Parietal lobe (tissue), 1 donor: Measurements from ENCODE around the gene LIPM. TPM values are rescaled to one million over a fixed set of nuclear protein-coding genes. Genes with fewer than 3 reads are reported as not detected.

ENCODE experiments used
- total RNA-seq: library from RNA; depleted of rRNA; stranded (reverse); fragments of >200 nt; gene quantifications from one replicate; pipeline ENCODE4 v1.2.3, GENCODE V29; 2014

LIPM gene, protein sequence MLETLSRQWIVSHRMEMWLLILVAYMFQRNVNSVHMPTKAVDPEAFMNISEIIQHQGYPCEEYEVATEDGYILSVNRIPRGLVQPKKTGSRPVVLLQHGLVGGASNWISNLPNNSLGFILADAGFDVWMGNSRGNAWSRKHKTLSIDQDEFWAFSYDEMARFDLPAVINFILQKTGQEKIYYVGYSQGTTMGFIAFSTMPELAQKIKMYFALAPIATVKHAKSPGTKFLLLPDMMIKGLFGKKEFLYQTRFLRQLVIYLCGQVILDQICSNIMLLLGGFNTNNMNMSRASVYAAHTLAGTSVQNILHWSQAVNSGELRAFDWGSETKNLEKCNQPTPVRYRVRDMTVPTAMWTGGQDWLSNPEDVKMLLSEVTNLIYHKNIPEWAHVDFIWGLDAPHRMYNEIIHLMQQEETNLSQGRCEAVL
- total RNA-seq: not detected

DNA sequence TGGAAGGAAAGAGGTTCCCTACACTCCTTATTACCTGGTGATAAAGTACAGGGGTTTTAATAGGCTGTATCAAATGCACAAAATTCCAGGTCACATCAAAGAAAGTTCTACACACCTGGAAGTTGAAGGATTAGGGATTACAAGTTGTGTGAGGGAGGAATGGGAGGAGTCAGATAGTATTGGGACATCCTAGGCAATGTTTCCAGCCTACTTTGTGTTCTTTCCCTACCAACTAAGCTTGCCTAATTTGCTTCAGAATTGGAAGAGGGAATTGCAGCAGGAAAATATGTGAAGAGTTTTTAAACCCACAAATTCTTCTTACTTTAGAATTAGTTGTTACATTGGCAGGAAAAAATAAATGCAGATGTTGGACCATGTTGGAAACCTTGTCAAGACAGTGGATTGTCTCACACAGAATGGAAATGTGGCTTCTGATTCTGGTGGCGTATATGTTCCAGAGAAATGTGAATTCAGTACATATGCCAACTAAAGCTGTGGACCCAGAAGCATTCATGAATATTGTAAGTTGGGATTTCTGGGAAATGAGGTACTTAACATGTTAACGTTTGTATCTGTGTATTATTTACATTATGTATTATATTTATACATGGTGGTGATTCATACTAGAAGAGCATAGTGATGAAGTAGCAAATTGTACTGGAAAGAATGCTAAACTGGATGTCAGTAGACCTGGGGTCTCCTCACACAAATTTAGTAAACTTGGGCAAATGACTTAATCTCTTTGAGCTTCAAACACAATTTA is at the start of gene LIPM:
Gene LIPM, plus strand, starts transcription at position 208 of the 763 bp plus-strand sequence. Its CDS starts 167 bp downstream, at position 375.

DNA sequence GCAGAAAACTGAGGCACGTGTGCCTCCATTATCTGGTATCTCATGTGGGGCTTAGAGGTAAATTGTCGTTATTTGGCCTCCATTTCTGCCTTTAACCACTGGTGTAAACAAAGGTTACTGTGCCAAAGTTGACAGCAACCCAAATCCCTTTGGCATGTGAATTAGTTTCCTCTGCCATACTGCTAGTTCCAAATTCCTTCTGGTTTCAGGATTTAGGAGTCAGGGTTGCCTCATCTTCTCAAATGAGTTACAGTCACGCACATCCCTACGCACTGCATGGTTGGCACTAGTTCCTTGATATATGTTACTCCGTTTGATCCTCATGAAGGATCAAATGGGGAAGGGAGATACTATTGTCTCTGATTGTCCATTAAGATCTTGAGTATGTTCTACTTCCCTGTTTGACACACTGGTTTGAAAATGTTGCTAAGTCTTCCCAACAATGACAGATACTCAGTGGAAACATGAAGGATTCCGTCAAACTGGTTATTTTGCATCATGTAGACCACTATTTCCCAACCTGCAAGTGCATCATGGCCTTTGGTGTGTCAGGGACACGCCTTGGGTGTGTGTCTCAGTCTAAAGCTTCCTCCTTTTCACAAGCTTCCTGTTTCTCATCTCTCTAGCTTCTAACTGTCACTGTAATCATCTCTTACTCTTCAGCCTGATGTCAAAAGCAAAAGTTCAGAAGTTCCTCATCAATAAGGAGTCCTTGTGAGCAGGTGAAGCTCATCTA is 43.0 kb upstream of the LIPM start, which contains the start of gene LIPN:
Gene LIPN, plus strand, starts transcription at position 655 of the 736 bp plus-strand sequence. CDS start 1,386 bp downstream, outside the sequence.

DNA sequence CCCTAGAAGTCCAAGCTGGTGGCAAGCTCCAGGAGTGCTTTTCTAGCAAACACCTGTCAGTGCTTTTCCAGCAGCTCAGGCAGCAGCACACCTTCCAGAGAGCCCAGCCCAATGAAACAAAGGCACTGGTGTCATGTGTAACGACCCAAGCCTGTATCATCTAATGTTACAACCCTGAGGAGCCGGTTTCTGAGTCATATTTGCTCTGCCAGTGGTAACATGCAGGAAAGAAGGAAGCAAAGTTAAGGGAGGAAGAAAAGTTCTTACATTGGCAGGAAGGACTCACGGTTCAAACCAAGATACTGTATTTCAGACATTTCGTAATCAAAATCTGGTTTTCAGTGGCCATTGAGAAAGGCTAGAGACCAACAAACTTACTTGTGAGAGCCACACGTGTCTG is 49.2 kb downstream of the LIPM start, which contains the start of gene ANKRD22:
Gene ANKRD22, minus strand, starts transcription at position 139 of the 400 bp plus-strand sequence. CDS start 237 bp downstream, outside the sequence.

Other genes starting within 250 kb of the LIPM start
- gene RNLS, start 219.4 kb upstream of the LIPM start, total RNA-seq: 8.1 TPM
- 3.8 TPM for gene LIPJ, start 216.0 kb upstream of the LIPM start, total RNA-seq
- not detected for gene LIPF, start 138.3 kb upstream of the LIPM start, total RNA-seq
- gene LIPK, start 96.5 kb upstream of the LIPM start, total RNA-seq: not detected
- gene LIPN, start 42.7 kb upstream of the LIPM start, total RNA-seq: not detected
- gene ANKRD22, start 49.1 kb downstream of the LIPM start, total RNA-seq: not detected
- 15.0 TPM for gene STAMBPL1, start 77.5 kb downstream of the LIPM start, total RNA-seq
- 4.7 TPM for gene ACTA2, start 150.0 kb downstream of the LIPM start, total RNA-seq
- 1.9 TPM for gene FAS, start 188.1 kb downstream of the LIPM start, total RNA-seq